Spleen (tissue), 11 donors: Measurements from ENCODE around the gene DYSF. TPM values are rescaled to one million over a fixed set of nuclear protein-coding genes. Genes with fewer than 3 reads are reported as not detected.

Experiments used
- DNase-seq: peaks from one replicate; pipeline ENCODE4 v3.0.0-alpha.2; 2020
- H3K27ac ChIP-seq, 8 donors: fragments of 200-600 bp; sonication (generic) in 7 of 8; 1 replicate in 4 of 8; 2 replicates in 4 of 8; pipeline versions ENCODE4 v1.5.0 to v1.8.0; 2016 to 2021; ENCODE audit warnings: inconsistent platforms in 4 of 8, mild to moderate bottlenecking in 4 of 8, moderate library complexity in 1 of 8
- H3K27me3 ChIP-seq, 7 donors: fragments of 200-600 bp; sonication (generic) in 6 of 7; replicated peaks in 1 of 7; 1 replicate in 4 of 7; 2 replicates in 3 of 7; pipeline versions ENCODE4 v1.5.0 to v1.8.0; 2016 to 2021; ENCODE audit warnings: inconsistent platforms in 3 of 7, mild to moderate bottlenecking in 1 of 7
- H3K36me3 ChIP-seq, 6 donors: fragments of 200-600 bp; sonication (generic) in 5 of 6; 1 replicate in 4 of 6; 2 replicates in 2 of 6; pipeline versions ENCODE4 v1.5.0 to v1.8.0; 2016 to 2021; ENCODE audit warnings: inconsistent platforms in 2 of 6
- H3K4me1 ChIP-seq, 6 donors: fragments of 200-600 bp; sonication (generic) in 5 of 6; 1 replicate in 3 of 6; 2 replicates in 3 of 6; pipeline versions ENCODE4 v1.5.0 to v1.8.0; 2016 to 2021; ENCODE audit warnings: inconsistent platforms in 3 of 6
- H3K4me3 ChIP-seq, 8 donors: fragments of 200-600 bp; sonication (generic) in 7 of 8; 1 replicate in 4 of 8; 2 replicates in 4 of 8; pipeline versions ENCODE4 v1.5.0 to v1.8.0; 2016 to 2021; ENCODE audit warnings: inconsistent platforms in 4 of 8, mild to moderate bottlenecking in 4 of 8, moderate library complexity in 2 of 8
- H3K9me3 ChIP-seq, 8 donors: fragments of 200-600 bp; sonication (generic) in 7 of 8; 1 replicate in 4 of 8; 2 replicates in 4 of 8; pipeline versions ENCODE4 v1.5.0 to v1.8.0; 2016 to 2021; ENCODE audit warnings: inconsistent platforms in 4 of 8
- CTCF ChIP-seq, 11 experiments: fragments of 200-600 bp in 7 of 11; fragments of 450-650 bp in 4 of 11; sonication (generic) in 4 of 11; IDR thresholded peaks in 8 of 11; conservative IDR thresholded peaks in 3 of 11; 1 replicate in 7 of 11; 2 replicates in 4 of 11; pipeline versions ENCODE4 v1.4.0 to v1.8.0; 2016 to 2021; ENCODE audit warnings: antibody characterized with exemption in 11 of 11, inconsistent platforms in 4 of 11, mild to moderate bottlenecking in 1 of 11
- POLR2A ChIP-seq, 3 donors: fragments of 450-650 bp; IDR thresholded peaks; one replicate each; pipeline ENCODE4 v1.5.1; 2017; ENCODE audit warnings: antibody characterized with exemption in 3 of 3, mild to moderate bottlenecking in 1 of 3
- POLR2AphosphoS5 ChIP-seq, 3 donors: sonication (generic); formaldehyde crosslinking; IDR thresholded peaks; one replicate each; pipeline ENCODE4 v1.5.1; 2017; ENCODE audit warnings: antibody characterized with exemption in 3 of 3
- WGBS, 5 donors: extraction: QIAGEN DNeasy Blood & Tissue Kit in 3 of 5; methylation state at CpG; one replicate each; pipeline versions ENCODE4 v1.1.5 to v1.1.7; 2013 to 2018; 5-methylcytosine and 5-hydroxymethylcytosine counted together
- intact Hi-C: fragments of 100-400 bp; cut with DNase I; formaldehyde crosslinking; loops from one replicate; pipeline ENCODE4 v1.15.0; 2023; ENCODE audit warnings: low total_unique reads
- polyA plus RNA-seq, 3 donors: library from polyadenylated mRNA; stranded (reverse); fragments of 200-250 nt; gene quantifications; one replicate each; pipeline ENCODE4 v1.2.1, GENCODE V29; 2013
- total RNA-seq, 7 donors: library from RNA; depleted of rRNA in 3 of 7; stranded (reverse); fragments of >200 nt in 3 of 7; fragmentation: NEBNext Ultra II Directional in 4 of 7; extraction: Animal tissue kit (Norgen Biotek cat#: 25700) in 4 of 7; gene quantifications; one replicate each; pipeline versions ENCODE4 v1.1.0 to v1.2.1, GENCODE V29; 2016 to 2021
- donor health status: healthy with polysubstance abuse.
- donor health status: DM: no; HTN: no; CAD: no; lungs with moderate emphysema.
- donor health status: DM: no; HTN: no; CAD: no.
- donor health status: Bipolar disorder and iron deficiency.
- donor health status: healthy.
- donor health status: DM: no; HTN: no; CAD: no.
- donor health status: DM: yes; HTN: yes; CAD: no.

DYSF gene
- total and polyA plus RNA-seq, 10 donors, result 4.0 to 287 (median 124) TPM

GRCh38 chr2:71456617-71457016, 3.3 kb downstream of the DYSF start:
- H3K36me3 ChIP-seq, result peaks cover 0 to 35% (median 0%) of the 10 kb centered on the region in 6 donors
- peak overlapping the region in 2 of 8 donors; percentile 58 to 76 for H3K4me3 ChIP-seq
- peaks cover 0 to 35% (median 9%) of the 10 kb centered on the region in 7 donors for H3K27me3 ChIP-seq
- no peaks in the 10 kb centered on the region for H3K9me3 ChIP-seq
- intact Hi-C loops, result no loop called here
- TF ChIP-seq POLR2AphosphoS5 (IDR thresholded peaks at IDR 0.05) (no peak), CTCF (IDR thresholded peaks at IDR 0.05 in 8 of 11, conservative IDR thresholded peaks at IDR 0.05 in 3 of 11) (no peak), POLR2A (IDR thresholded peaks at IDR 0.05) (no peak)
- peaks cover 29 to 93% (median 60%) of the 10 kb centered on the region in 6 donors for H3K4me1 ChIP-seq
- H3K27ac ChIP-seq, result peak overlapping the region in 3 of 8 donors; percentile 43 to 95 (median 92)
- WGBS, 5 donors, result 56 to 89% (median 76%) methylated on average over 1 of the region's 1 CpG
- no peak for DNase-seq

- peaks cover 0 to 35% (median 9%) of the 10 kb centered on the region in 7 donors for H3K27me3 ChIP-seq
- H3K9me3 ChIP-seq, result peaks cover 0 to 4% (median 0%) of the 10 kb centered on the region in 8 donors
- intact Hi-C loops, result no loop called here
- peak overlapping the region in 1 of 8 donors; percentile 11 for H3K27ac ChIP-seq
- H3K4me1 ChIP-seq, result peaks cover 23 to 89% (median 55%) of the 10 kb centered on the region in 6 donors
- H3K4me3 ChIP-seq, result no peak overlapping the region
- TF ChIP-seq POLR2AphosphoS5 (IDR thresholded peaks at IDR 0.05) (no peak), CTCF (IDR thresholded peaks at IDR 0.05 in 8 of 11, conservative IDR thresholded peaks at IDR 0.05 in 3 of 11) (no peak), POLR2A (IDR thresholded peaks at IDR 0.05) (no peak)
- peaks cover 0 to 39% (median 0%) of the 10 kb centered on the region in 6 donors for H3K36me3 ChIP-seq
- 82 to 97% (median 92%) methylated on average over 9 of the region's 9 CpGs for WGBS, 5 donors
- DNase-seq, result no peak
Observed at GRCh38 chr2:71457123-71457915, 4.0 kb downstream of the DYSF start.

GRCh38 chr2:71457923-71458322, 4.6 kb downstream of the DYSF start:
- H3K4me3 ChIP-seq, result no peak overlapping the region
- H3K27ac ChIP-seq, result peak overlapping the region in 1 of 8 donors; percentile 50
- peaks cover 0 to 10% (median 5%) of the 10 kb centered on the region in 8 donors for H3K9me3 ChIP-seq
- WGBS, 5 donors, result 77 to 97% (median 92%) methylated on average over 4 of the region's 4 CpGs
- no peak for TF ChIP-seq CTCF (IDR thresholded peaks at IDR 0.05 in 8 of 11, conservative IDR thresholded peaks at IDR 0.05 in 3 of 11)
- TF ChIP-seq POLR2AphosphoS5 (IDR thresholded peaks at IDR 0.05), result no peak
- no peak for TF ChIP-seq POLR2A (IDR thresholded peaks at IDR 0.05)
- intact Hi-C loops, result no loop called here
- H3K36me3 ChIP-seq, result peaks cover 0 to 41% (median 0%) of the 10 kb centered on the region in 6 donors
- DNase-seq, result no peak
- H3K27me3 ChIP-seq, result peaks cover 0 to 37% (median 9%) of the 10 kb centered on the region in 7 donors
- H3K4me1 ChIP-seq, result peaks cover 23 to 89% (median 49%) of the 10 kb centered on the region in 6 donors
